HL-60 (cell line): ENCODE results near the gene C10orf71.

Experiments
- GABPA ChIP-seq: IDR thresholded peaks from 2 replicates; pipeline ENCODE4 v1.6.1; 2012; ENCODE audit warnings: low read depth
- POLR2AphosphoS5 ChIP-seq: IDR thresholded peaks from 2 replicates; pipeline ENCODE4 v1.6.1; 2012; ENCODE audit warnings: low read depth
- SPI1 ChIP-seq: IDR thresholded peaks from 2 replicates; pipeline ENCODE4 v1.6.1; 2012; ENCODE audit warnings: low read depth, mild to moderate bottlenecking, borderline replicate concordance
- TF ChIP-seq, protein P1 (sequence below): IDR thresholded peaks from one replicate; pipeline ENCODE4 v1.5.1; 2011; ENCODE audit warnings: low read length, control low read depth, inconsistent platforms; ENCODE audit not compliant: insufficient read depth
- TF ChIP-seq, protein P2 (sequence below): IDR thresholded peaks from 2 replicates; pipeline ENCODE4 v1.6.1; 2012; ENCODE audit warnings: low read depth; ENCODE audit not compliant: insufficient replicate concordance

DNA sequence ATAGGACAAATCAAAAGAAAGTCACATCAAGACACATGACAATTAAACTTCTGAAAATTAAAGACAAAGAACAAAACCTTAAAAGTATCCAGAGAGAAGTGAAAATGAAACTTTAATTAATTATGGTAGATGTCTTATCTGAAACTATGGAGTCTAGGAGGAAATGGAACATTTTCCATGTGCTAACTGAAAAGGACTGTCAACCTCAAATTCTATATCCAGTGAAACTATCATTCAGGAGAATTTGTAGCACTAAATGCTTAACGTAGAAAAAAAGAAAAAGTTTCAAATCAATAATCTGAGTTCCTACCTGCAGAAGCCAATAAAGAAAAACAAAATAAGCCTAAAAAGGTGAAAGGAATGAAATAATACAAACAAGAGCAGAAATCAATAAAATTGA is 33.1 kb upstream of the C10orf71 start:
- TF ChIP-seq, protein P1, sequence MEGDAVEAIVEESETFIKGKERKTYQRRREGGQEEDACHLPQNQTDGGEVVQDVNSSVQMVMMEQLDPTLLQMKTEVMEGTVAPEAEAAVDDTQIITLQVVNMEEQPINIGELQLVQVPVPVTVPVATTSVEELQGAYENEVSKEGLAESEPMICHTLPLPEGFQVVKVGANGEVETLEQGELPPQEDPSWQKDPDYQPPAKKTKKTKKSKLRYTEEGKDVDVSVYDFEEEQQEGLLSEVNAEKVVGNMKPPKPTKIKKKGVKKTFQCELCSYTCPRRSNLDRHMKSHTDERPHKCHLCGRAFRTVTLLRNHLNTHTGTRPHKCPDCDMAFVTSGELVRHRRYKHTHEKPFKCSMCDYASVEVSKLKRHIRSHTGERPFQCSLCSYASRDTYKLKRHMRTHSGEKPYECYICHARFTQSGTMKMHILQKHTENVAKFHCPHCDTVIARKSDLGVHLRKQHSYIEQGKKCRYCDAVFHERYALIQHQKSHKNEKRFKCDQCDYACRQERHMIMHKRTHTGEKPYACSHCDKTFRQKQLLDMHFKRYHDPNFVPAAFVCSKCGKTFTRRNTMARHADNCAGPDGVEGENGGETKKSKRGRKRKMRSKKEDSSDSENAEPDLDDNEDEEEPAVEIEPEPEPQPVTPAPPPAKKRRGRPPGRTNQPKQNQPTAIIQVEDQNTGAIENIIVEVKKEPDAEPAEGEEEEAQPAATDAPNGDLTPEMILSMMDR = no peak
- no peak for TF ChIP-seq POLR2AphosphoS5
- TF ChIP-seq, protein P2, sequence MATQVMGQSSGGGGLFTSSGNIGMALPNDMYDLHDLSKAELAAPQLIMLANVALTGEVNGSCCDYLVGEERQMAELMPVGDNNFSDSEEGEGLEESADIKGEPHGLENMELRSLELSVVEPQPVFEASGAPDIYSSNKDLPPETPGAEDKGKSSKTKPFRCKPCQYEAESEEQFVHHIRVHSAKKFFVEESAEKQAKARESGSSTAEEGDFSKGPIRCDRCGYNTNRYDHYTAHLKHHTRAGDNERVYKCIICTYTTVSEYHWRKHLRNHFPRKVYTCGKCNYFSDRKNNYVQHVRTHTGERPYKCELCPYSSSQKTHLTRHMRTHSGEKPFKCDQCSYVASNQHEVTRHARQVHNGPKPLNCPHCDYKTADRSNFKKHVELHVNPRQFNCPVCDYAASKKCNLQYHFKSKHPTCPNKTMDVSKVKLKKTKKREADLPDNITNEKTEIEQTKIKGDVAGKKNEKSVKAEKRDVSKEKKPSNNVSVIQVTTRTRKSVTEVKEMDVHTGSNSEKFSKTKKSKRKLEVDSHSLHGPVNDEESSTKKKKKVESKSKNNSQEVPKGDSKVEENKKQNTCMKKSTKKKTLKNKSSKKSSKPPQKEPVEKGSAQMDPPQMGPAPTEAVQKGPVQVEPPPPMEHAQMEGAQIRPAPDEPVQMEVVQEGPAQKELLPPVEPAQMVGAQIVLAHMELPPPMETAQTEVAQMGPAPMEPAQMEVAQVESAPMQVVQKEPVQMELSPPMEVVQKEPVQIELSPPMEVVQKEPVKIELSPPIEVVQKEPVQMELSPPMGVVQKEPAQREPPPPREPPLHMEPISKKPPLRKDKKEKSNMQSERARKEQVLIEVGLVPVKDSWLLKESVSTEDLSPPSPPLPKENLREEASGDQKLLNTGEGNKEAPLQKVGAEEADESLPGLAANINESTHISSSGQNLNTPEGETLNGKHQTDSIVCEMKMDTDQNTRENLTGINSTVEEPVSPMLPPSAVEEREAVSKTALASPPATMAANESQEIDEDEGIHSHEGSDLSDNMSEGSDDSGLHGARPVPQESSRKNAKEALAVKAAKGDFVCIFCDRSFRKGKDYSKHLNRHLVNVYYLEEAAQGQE = no peak
- no peak for TF ChIP-seq GABPA
- no peak for TF ChIP-seq SPI1
